ENCODE measurements around the gene EIF4EBP3. TPM values are rescaled to one million over a fixed set of nuclear protein-coding genes. Genes with fewer than 3 reads are reported as not detected.

Gene EIF4EBP3
- total and polyA plus RNA-seq, 10 of the 15 experiments (the other 5 are each of a cell fraction or from before 2014, with no cell fraction given) = 3.5 to 16.1 (median 6.2) TPM

DNA sequence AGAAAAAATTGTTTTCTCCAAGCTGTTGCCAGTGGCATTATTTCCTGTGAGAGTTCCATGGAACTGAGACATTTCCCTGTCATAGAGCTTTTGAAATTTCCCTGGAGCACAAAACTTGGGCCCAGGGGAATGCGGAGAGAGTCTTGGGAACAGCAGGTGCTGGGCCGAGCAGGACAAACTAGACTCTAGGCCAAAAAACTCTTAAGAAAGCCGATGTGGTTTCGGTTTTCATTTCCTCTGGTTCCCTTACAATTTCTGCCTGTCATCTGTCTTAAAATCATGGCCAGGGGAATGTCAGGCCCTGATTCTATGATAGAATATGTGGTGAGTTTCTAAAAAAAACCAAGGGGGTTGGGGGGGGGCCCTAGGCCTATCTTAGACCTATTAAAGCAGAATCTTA lies 21.7 kb downstream of the EIF4EBP3 start:
- DNase-seq (ENCODE audit: low read depth, low spot score) (no peak), FAIRE-seq (peak; percentile 73), ATAC-seq (peak; percentile 33)
- no peaks in the 10 kb centered on the region for H3K9me3 ChIP-seq (replicated peaks; ENCODE audit: control insufficient read depth, insufficient read depth, low read length)
- H3K79me2 ChIP-seq (ENCODE audit: control insufficient read depth, insufficient read depth, low read length) = peaks cover 38% of the 10 kb centered on the region
- intact Hi-C loops (cut with micrococcal nuclease; ENCODE audit: unreplicated experiment) = no loop called here
- peak overlapping the region; percentile 68 for H3K4me2 ChIP-seq (ENCODE audit: control insufficient read depth, insufficient read depth)
- peak overlapping the region; percentile 31; the same call in 1 of the 2 replicates for H3K4me3 ChIP-seq
- ChIA-PET CTCF (interaction anchor here (0.8 to 1.8 kb wide), 7 partner anchors 14 to 120 kb away, joined by 3 to 10 read pairs (median 4); no protein-coding TSS in a partner anchor), POLR2A (interaction anchor here (0.6 to 3.4 kb wide), 7 partner anchors 11 to 167 kb away, joined by 3 to 22 read pairs (median 3); partner anchors contain the start of genes IK, NDUFA2, SRA1 and TMCO6), RAD21 (ENCODE audit: unreplicated experiment) (interaction anchor here (1.0 to 2.4 kb wide), 6 partner anchors 11 to 78 kb away, joined by 3 to 7 read pairs (median 4); partner anchors contain the start of genes CD14, IK, NDUFA2 and SRA1), SMC1A (ENCODE audit: uncharacterized antibody, unreplicated experiment) (interaction anchor here (0.6 to 2.5 kb wide), 13 partner anchors 10 to 196 kb away, joined by 3 to 14 read pairs (median 4); partner anchors contain the start of genes EIF4EBP3, IK, NDUFA2 and SRA1)
- no TSS peak for BruUV-seq (replicated peaks)
- peaks cover 6 to 8% of the 10 kb centered on the region in 2 experiments; a peak in 3 of 4 replicates for H3K36me3 ChIP-seq (ENCODE audit: control insufficient read depth in 2 of 2, insufficient read depth in 2 of 2, low read length in 1 of 2)
- H3K4me1 ChIP-seq (ENCODE audit: control insufficient read depth, insufficient read depth, low read length) = peaks cover 41% of the 10 kb centered on the region
- WGBS (ENCODE audit: insufficient coverage, insufficient replicate concordance, low lambda C conversion rate, missing lambda C conversion rate) = 67% methylated on average over 4 of the region's 4 CpGs
- no peaks in the 10 kb centered on the region for H3K27me3 ChIP-seq (replicated peaks in 1 of 2; ENCODE audit: control insufficient read depth in 2 of 2, insufficient read depth in 2 of 2, low read length in 1 of 2)
- in situ Hi-C loops (cut with MboI) = no loop called here
- H4K20me1 ChIP-seq (ENCODE audit: control insufficient read depth, insufficient read depth) = no peaks in the 10 kb centered on the region
- no peak overlapping the region; the same call in 1 of the 2 replicates for H2AFZ ChIP-seq (ENCODE audit: control insufficient read depth, low read depth, low read length)
- peak overlapping the region; percentile 82 for H3K27ac ChIP-seq (ENCODE audit: control insufficient read depth, insufficient read depth)
- H3K9ac ChIP-seq (ENCODE audit: control insufficient read depth, insufficient read depth, low read length) = peak overlapping the region; percentile 60
- TF ChIP-seq, protein P1, sequence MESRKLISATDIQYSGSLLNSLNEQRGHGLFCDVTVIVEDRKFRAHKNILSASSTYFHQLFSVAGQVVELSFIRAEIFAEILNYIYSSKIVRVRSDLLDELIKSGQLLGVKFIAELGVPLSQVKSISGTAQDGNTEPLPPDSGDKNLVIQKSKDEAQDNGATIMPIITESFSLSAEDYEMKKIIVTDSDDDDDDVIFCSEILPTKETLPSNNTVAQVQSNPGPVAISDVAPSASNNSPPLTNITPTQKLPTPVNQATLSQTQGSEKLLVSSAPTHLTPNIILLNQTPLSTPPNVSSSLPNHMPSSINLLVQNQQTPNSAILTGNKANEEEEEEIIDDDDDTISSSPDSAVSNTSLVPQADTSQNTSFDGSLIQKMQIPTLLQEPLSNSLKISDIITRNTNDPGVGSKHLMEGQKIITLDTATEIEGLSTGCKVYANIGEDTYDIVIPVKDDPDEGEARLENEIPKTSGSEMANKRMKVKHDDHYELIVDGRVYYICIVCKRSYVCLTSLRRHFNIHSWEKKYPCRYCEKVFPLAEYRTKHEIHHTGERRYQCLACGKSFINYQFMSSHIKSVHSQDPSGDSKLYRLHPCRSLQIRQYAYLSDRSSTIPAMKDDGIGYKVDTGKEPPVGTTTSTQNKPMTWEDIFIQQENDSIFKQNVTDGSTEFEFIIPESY (IDR thresholded peaks at IDR 0.05) = no peak
- TF ChIP-seq ETV6 (conservative IDR thresholded peaks at IDR 0.05 in 1 of 2, IDR thresholded peaks at IDR 0.05 in 1 of 2; ENCODE audit: borderline replicate concordance in 1 of 2, low read depth in 1 of 2) (peak in 1 of 2 experiments; percentile 53; a peak in 1 of 4 replicates), ESRRA (IDR thresholded peaks at IDR 0.05; ENCODE audit: low read length) (no peak), ZNF274 (IDR thresholded peaks at IDR 0.05; ENCODE audit: insufficient read depth, insufficient read length) (no peak), MEF2A (IDR thresholded peaks at IDR 0.05; ENCODE audit: insufficient read depth, low read depth, low read length) (no peak), TAF1 (IDR thresholded peaks at IDR 0.05; ENCODE audit: borderline replicate concordance, low read depth, low read length) (no peak), CREB1 (IDR thresholded peaks at IDR 0.05; ENCODE audit: low read depth) (0 out of 2 replicates have a peak, but pooled peaks have one; percentile 12), MEF2B (IDR thresholded peaks at IDR 0.05; ENCODE audit: partially characterized antibody, poor library complexity, severe bottlenecking) (peak; percentile 40), TCF12 (IDR thresholded peaks at IDR 0.05; ENCODE audit: low read depth, low read length) (0 out of 2 replicates have a peak, but pooled peaks have one; percentile 15), ZNF24 (IDR thresholded peaks at IDR 0.05) (no peak), TCF3 (IDR thresholded peaks at IDR 0.05; ENCODE audit: borderline replicate concordance, insufficient read depth, low read depth, low read length) (0 out of 2 replicates have a peak, but pooled peaks have one; percentile 7), PAX8 (IDR thresholded peaks at IDR 0.05) (no peak), ZZZ3 (IDR thresholded peaks at IDR 0.05; ENCODE audit: control insufficient read depth, insufficient read length, low read depth) (no peak), YBX1 (IDR thresholded peaks at IDR 0.05) (no peak), GABPA (IDR thresholded peaks at IDR 0.05; ENCODE audit: low read depth) (no peak), SIX5 (IDR thresholded peaks at IDR 0.05; ENCODE audit: low read depth, low read length, severe bottlenecking) (no peak), NFXL1 (IDR thresholded peaks at IDR 0.05; ENCODE audit: borderline replicate concordance) (no peak)
- TF ChIP-seq, protein P2, sequence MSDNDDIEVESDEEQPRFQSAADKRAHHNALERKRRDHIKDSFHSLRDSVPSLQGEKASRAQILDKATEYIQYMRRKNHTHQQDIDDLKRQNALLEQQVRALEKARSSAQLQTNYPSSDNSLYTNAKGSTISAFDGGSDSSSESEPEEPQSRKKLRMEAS (IDR thresholded peaks at IDR 0.05; ENCODE audit: low read depth, low read length) = no peak
- TF ChIP-seq, protein P3, sequence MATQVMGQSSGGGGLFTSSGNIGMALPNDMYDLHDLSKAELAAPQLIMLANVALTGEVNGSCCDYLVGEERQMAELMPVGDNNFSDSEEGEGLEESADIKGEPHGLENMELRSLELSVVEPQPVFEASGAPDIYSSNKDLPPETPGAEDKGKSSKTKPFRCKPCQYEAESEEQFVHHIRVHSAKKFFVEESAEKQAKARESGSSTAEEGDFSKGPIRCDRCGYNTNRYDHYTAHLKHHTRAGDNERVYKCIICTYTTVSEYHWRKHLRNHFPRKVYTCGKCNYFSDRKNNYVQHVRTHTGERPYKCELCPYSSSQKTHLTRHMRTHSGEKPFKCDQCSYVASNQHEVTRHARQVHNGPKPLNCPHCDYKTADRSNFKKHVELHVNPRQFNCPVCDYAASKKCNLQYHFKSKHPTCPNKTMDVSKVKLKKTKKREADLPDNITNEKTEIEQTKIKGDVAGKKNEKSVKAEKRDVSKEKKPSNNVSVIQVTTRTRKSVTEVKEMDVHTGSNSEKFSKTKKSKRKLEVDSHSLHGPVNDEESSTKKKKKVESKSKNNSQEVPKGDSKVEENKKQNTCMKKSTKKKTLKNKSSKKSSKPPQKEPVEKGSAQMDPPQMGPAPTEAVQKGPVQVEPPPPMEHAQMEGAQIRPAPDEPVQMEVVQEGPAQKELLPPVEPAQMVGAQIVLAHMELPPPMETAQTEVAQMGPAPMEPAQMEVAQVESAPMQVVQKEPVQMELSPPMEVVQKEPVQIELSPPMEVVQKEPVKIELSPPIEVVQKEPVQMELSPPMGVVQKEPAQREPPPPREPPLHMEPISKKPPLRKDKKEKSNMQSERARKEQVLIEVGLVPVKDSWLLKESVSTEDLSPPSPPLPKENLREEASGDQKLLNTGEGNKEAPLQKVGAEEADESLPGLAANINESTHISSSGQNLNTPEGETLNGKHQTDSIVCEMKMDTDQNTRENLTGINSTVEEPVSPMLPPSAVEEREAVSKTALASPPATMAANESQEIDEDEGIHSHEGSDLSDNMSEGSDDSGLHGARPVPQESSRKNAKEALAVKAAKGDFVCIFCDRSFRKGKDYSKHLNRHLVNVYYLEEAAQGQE (IDR thresholded peaks at IDR 0.05; ENCODE audit: low read depth, low read length) = no peak

All from GM12878 (cell line).